ENCODE data around the gene LAMA3. TPM values are rescaled to one million over a fixed set of nuclear protein-coding genes. Genes with fewer than 3 reads are reported as not detected.

LAMA3 gene
- total and polyA plus RNA-seq, 2 of the 13 experiments (the other 11 are each of a cell fraction or from before 2014, with no cell fraction given) = 0.45 to 2.2 TPM

DNA sequence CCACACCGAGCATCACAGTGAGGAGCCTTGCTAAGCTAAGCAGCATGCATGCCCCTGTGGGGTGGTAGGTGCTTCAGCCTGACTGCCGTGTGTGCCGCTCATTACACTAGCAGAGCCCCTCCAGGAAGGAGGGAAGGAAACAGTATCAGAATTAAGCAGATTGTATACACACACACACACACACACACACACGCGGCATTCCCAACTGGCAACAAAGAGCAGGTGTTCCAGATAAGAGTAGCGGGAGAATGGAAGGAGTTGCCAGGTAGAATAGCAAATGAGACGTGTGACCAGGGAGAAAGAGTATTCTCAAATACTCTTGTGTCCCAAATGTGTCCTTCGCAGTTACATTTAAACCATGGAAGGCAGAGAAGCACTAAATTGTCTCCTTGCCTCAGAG, 277.7 kb downstream of the LAMA3 start:
- ChIA-PET CTCF (ENCODE audit: low intra/inter-chr PET ratio, low total read pairs) (no interaction called here), POLR2A (no interaction called here)
- Histone ChIP-seq H3K4me2 (ENCODE audit: low read depth, low read length) (no peak overlapping the region), H4K20me1 (ENCODE audit: insufficient read depth, low read length) (no peaks in the 10 kb centered on the region), H3K79me2 (ENCODE audit: insufficient read depth, low read length) (no peaks in the 10 kb centered on the region), H3K27ac (ENCODE audit: extremely low read length, insufficient read depth, low read length) (no peak overlapping the region), H3K9me3 (ENCODE audit: low read length) (no peaks in the 10 kb centered on the region), H3K9ac (ENCODE audit: insufficient read depth, low read depth, low read length) (no peak overlapping the region), H2AFZ (ENCODE audit: low read length) (no peak overlapping the region), H3K4me3 (replicated peaks in 1 of 3; ENCODE audit: insufficient read depth in 1 of 3, low read depth in 2 of 3, low read length in 3 of 3) (no peak overlapping the region), H3K27me3 (ENCODE audit: control insufficient read depth in 1 of 2, insufficient read depth in 2 of 2, low read length in 2 of 2) (no peaks in the 10 kb centered on the region; a peak in 2 of 5 replicates), H3K36me3 (replicated peaks in 1 of 2; ENCODE audit: control insufficient read depth in 1 of 2, insufficient read depth in 2 of 2, low read length in 2 of 2) (no peaks in the 10 kb centered on the region), H3K4me1 (ENCODE audit: insufficient read depth, low read length) (no peaks in the 10 kb centered on the region)
- no peak for FAIRE-seq
- DNase-seq (ENCODE audit: low spot score) = no peak
- WGBS (ENCODE audit: low lambda C conversion rate) = 81% methylated on average over 8 of the region's 8 CpGs
- in situ Hi-C loops (cut with HindIII; ENCODE audit: extremely low pct_ligation_motif_present, low pct_unique_long_range_greater_than_20kb) = loop anchor here (5.0 kb wide), 1 partner anchor 150 kb away; no protein-coding TSS in a partner anchor
- BruUV-seq (replicated peaks) = no TSS peak
- intact Hi-C loops (cut with micrococcal nuclease; ENCODE audit: unreplicated experiment) = no loop called here
- ATAC-seq = no peak
- TF ChIP-seq ZNF878 (CRISPR knock-in tag; IDR thresholded peaks at IDR 0.05) (no peak), NR0B2 (CRISPR knock-in tag; IDR thresholded peaks at IDR 0.05) (no peak), YEATS4 (CRISPR knock-in tag; IDR thresholded peaks at IDR 0.05; ENCODE audit: borderline replicate concordance) (no peak), NFE2L1 (CRISPR knock-in tag; IDR thresholded peaks at IDR 0.05; ENCODE audit: borderline replicate concordance) (no peak), NFYB (CRISPR knock-in tag; IDR thresholded peaks at IDR 0.05) (no peak), ZNF432 (CRISPR knock-in tag; IDR thresholded peaks at IDR 0.05; ENCODE audit: borderline replicate concordance) (no peak), SKI (IDR thresholded peaks at IDR 0.05; ENCODE audit: partially characterized antibody) (no peak), MIER3 (CRISPR knock-in tag; IDR thresholded peaks at IDR 0.05; ENCODE audit: borderline replicate concordance) (no peak), NR3C1 (CRISPR knock-in tag; IDR thresholded peaks at IDR 0.05) (no peak)
- TF ChIP-seq, protein P1, sequence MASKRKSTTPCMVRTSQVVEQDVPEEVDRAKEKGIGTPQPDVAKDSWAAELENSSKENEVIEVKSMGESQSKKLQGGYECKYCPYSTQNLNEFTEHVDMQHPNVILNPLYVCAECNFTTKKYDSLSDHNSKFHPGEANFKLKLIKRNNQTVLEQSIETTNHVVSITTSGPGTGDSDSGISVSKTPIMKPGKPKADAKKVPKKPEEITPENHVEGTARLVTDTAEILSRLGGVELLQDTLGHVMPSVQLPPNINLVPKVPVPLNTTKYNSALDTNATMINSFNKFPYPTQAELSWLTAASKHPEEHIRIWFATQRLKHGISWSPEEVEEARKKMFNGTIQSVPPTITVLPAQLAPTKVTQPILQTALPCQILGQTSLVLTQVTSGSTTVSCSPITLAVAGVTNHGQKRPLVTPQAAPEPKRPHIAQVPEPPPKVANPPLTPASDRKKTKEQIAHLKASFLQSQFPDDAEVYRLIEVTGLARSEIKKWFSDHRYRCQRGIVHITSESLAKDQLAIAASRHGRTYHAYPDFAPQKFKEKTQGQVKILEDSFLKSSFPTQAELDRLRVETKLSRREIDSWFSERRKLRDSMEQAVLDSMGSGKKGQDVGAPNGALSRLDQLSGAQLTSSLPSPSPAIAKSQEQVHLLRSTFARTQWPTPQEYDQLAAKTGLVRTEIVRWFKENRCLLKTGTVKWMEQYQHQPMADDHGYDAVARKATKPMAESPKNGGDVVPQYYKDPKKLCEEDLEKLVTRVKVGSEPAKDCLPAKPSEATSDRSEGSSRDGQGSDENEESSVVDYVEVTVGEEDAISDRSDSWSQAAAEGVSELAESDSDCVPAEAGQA (IDR thresholded peaks at IDR 0.05; ENCODE audit: low read depth) = no peak
- TF ChIP-seq, protein P1 (CRISPR knock-in tag; IDR thresholded peaks at IDR 0.05; ENCODE audit: borderline replicate concordance) = no peak
